Cerebellar nuclear complex (tissue), 1 donor: Measurements from ENCODE around the gene UBXN7.
"Not testable (repeated sequence)": the region's sequence is repeated elsewhere in the genome, so short reads cannot be mapped to it uniquely, and the experiment has no call there.

ENCODE experiments used
- DNase-seq, 2 experiments: peaks; one replicate each; lab custom pipeline; 2025; lab: John Stamatoyannopoulos, UW

The UBXN7 gene

DNA sequence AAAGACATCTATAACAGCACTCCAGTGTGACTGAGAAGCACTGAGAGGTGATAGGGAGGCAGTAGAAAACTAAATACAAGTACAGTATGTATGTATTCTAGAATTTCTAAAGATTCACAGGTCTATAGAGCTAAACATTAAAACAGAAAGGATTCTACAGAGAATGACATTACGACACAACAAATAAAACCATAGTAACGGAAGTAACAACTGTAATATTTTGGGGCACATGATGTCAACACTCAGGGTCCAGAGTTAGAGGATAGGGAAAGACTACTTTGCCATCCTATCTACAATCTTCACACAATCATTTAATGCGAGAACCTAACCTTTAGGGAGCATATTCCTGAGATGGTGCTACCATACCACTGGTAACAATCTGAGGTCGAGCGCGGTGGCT, 13.6 kb downstream of the UBXN7 start:
- DNase-seq: no peak

DNA sequence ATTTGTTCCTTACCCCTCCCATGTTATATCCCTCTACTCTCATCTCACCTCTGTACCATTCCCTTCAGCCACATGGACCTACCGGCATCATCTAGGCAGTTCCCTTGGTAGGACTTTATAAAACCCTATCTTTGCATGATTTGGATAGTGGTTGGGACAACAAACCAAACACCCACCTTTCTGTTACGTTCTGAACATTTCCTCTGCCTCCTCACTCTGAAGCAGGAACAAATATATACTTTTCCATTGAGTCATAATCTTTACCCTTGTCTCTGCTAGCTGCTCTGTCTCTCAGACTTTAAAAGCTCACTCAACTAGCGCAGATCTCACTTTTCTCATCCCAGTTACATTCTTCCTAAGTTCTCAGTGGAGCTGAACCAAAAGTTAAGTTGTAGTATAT, 17.8 kb downstream of the UBXN7 start:
- no peak for DNase-seq

DNA sequence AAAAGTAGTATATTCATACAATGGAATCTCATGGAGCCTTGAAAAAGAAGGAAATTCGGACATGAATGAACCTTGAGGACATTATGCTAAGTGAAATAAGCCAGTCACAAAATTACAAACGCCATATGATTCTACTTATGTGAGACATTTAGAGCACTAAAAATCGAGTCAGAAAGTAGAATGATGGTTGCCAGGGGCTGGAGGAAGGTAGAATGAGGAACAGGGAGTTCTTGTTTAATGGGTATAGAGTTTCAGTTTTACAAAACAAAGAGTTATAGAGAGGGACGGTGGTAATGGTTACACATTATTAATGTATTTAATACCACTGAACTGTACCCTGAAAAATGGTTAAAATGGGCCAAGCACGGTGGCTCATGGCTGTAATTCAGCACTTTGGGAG, 19.5 kb downstream of the UBXN7 start:
- DNase-seq: no peak

DNA sequence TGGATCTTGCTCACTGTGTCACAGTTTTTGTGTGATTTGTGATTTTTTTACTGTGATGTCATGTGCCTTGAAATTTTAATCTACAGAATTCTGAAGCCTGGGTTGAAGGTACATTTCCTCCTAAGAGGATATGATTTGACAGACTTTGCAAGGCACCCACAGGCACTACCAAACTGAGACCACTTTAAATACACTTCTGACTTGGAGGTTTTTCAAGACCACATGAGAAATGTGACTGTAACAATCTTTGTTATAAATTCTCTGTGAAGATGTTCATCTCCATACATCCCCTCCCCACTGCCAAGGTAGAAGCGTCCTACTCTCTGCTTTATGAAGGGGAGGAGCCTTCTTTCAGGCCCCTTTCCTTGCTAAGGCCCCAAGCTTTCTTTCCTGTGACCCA, 22.8 kb downstream of the UBXN7 start:
- DNase-seq: no peak

DNA sequence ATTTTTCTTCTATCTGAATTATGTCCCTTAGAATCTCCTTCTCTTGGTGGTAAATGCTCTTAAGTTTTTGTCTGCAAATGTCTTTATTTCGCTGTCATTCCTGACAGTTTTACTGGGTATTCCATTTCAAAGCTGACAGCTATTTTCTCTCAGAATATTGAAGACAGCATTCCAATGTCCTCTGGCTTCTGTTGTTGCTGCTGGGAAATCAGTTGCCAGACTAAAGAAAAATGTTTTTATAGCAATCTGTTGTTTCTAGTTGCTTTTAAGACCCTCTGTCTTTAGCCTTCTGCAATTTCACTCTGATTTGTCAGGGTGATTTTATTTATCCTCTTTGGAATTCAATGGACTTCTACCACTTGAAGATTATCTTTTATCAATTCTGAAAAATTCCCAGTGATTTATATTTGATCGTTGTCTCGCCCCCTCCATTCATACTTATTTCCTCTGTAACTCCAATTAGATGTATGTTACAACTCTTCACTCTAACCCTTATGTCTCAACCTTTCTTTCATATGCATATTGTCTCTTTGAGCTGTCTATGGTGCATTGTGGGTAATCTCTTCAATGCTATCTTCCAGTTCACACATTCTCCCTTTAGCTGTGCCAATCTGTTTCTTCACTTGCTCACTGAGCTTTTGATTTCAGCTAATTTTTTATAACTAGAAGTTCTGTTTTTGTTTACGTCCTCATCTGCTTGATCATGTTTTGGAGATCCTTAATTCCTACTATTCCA, 23.5 kb downstream of the UBXN7 start:
- no peak for DNase-seq

DNA sequence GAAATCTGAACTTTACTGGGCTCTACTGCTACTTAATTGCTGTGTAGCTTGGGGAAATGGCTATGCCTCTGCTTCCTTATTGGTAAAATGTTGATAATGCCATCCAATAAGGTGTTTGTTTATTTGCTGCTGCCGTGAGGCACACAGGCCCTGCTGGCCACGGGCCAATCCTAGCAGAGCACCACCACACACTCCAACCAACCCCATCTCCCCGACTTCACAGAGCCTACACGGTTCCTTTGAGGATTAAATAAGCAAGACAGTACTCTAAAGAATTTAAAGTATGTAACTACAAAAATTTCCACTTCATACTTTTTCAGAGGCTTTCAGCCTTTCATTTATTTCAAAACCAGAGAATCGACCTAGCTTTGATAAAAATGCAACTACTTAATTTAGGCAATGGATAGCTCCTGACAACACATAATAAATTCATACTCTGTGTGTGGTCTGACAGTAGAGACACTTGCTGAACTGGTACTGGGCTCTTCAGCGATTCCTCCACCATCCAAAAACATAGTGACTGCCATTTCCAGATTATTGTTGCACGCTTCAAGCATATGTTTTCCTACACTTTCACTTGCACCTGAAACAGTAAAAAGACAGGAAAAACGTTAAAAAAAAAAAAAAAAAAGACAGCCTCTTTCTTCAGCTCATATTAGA, 25.3 kb downstream of the UBXN7 start:
- no peak for DNase-seq

DNA sequence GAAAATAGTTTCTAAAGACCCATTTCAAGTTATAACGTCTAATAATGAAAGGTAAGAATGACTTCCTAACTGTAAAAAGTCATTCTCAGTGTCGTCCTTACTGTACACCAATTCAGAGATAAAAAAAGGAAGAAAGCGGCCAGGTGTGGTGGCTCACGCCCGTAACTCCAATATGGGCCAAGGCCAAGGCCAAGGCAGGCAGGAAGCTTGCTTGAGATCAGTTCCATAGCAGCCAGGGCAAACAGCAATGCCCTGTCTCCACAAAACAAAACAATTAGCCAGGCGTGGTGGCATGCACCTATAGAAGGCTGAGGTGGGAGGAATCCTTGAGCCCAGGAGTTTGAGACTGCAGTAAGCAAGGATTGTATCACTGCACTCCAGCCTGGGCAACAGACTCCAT, 31.9 kb downstream of the UBXN7 start:
- DNase-seq: no peak

DNA sequence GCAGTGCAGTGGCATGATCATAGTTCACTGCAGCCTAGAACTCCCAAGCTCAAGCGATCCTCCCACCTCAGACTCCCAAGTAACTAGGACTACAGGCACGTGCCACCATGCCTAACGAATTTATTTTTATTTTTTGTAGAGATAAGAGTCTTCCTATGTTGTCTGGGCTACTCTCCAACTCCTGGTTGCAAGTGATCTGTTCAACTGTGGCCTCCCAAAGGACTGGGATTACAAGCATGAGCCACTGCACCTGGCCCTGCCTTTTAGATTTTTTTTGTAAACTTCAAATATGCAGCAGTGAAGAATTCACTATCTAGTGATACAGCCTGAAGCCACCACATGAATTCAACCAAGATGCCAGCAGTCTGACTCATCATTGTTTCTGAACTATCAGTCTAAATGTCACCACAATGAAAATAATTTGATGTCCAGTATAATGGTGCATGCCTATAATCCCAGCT, 32.7 kb downstream of the UBXN7 start:
- DNase-seq: no peak

DNA sequence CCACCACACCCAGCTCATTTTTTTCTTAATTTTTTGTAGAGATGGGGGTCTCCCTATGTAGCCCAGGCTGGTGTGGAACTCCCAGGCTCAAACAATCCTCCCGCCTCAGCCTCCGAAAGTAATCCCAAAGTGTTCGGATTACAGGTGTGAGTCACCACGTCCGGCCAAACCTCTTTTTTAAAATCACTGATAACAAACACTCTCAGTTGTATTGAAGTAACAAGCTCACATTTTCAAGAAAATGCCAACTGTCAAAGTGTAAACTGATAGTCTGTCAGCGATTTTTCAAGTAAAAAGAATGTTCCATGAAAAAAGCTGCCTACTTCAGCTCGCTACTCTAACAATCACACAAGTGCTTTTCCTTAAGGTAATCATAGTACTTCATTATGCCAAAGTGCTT, 33.4 kb downstream of the UBXN7 start:
- no peak for DNase-seq

DNA sequence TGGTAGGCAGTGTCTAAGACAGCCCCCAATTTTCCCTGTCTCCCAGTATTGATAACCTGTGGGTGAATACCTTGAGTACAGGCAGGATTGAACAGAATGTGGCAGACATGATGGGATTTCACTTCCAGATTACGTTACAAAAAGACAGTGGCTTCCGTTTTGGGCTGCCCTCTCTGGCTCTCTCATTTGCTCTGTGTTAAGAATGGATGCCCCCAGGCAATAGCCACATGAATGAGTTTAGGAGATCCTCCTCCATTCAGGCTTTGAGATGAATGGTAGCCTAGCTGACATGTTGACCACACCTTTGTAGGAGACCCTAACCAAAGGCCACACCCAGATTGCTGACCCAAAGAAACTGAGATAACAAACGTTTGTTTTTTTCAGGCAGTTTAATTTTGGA, 34.3 kb downstream of the UBXN7 start:
- DNase-seq: no peak

DNA sequence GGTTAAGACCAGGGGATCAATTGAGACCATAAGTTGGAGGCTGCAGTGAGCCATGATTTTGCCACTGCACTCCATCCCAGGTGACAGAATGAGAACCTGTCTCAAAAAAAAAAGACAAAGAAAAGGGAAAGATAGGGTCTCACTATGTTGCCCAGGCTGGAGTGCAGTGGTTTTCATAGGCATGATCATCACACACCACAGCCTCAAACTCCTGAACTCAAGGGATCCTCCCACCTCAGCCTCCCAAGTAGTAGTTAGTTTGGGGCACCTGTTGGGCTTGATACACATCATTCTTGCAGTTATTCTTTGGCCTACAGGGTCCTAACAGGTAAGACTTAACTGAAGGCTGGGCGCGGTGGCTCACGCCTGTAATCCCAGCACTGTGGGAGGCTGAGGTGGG, 42.1 kb downstream of the UBXN7 start:
- no peak for DNase-seq

DNA sequence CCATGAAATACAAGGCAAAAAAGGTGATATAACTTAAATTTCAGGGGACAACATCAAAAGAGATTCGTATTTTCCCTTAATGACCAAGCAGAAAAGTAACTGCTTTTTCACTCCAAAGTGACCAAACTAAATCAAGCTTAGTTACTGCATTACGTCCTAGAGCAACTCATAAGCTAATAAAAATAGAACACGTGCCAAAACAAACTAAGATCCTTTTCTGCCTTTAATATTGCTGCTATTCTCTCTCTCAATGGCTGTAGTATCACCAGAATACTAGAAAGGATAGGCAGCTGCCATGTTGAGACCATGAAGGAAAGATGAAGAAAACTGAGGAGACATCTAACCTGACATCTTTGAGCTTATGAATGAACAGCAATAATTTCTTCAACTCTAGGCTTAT, 43.3 kb downstream of the UBXN7 start:
- DNase-seq: no peak

DNA sequence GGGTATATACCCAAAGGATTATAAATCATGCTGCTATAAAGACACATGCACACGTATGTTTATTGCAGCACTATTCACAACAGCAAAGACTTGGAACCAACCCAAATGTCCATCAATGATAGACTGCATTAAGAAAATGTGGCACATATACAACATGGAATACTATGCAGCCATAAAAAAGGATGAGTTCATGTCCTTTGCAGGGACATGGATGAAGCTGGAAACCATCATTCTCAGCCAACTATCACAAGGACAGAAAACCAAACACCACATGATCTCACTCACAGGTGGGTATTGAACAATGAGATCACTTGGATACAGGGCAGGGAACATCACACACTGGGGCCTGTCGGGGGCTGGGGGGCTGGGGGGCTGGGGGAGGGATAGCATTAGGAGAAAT, 44.3 kb downstream of the UBXN7 start:
- DNase-seq: not testable (repeated sequence)

DNA sequence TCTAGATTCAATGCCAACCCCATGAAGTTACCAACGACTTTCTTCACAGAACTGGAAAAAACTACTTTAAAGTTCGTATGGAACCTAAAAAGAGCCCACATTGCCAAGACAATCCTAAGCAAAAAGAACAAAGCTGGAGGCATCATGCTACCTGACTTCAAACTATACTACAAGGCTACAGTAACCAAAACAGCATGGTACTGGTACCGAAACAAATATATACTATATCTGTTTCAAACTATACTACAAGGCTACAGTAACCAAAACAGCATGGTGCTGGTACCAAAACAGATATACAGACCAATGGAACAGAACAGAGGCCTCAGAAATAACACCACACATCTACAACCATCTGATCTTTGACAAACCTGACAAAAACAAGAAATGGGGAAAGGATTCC, 45.4 kb downstream of the UBXN7 start:
- not testable (repeated sequence) for DNase-seq

DNA sequence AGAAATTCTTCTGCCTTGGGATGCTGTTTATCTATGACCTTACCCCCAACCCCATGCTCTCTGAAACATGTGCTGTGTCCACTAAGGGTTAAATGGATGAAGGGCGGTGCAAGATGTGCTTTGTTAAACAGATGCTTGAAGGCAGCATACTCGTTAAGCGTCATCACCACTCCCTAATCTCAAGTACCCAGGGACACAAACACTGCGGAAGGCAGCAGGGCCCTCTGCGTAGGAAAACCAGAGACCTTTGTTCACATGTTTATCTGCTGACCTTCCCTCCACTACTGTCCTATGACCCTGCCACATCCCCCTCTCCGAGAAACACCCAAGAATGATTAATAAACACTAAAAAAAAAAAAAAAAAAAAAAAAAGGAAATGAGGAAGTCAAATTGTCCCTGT, 46.2 kb downstream of the UBXN7 start:
- not testable (repeated sequence) for DNase-seq

DNA sequence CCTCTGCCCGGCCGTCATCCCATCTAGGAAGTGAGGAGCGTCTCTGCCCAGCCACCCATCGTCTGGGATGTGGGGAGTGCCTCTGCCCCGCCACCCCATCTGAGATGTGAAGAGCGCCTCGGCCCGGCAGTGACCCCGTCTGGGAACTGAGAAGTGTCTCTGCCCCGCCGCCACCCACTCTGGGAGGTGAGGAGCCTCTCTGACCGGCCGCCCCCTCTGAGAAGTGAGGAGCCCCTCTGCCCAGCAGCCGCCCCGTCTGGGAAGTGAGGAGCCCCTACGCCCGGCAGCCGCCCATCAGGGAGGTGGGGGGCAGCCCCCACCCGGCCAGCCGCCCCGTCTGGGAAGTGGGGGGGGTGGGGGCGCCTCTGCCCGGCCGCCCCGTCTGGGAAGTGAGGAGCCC, 46.8 kb downstream of the UBXN7 start:
- not testable (repeated sequence) for DNase-seq

DNA sequence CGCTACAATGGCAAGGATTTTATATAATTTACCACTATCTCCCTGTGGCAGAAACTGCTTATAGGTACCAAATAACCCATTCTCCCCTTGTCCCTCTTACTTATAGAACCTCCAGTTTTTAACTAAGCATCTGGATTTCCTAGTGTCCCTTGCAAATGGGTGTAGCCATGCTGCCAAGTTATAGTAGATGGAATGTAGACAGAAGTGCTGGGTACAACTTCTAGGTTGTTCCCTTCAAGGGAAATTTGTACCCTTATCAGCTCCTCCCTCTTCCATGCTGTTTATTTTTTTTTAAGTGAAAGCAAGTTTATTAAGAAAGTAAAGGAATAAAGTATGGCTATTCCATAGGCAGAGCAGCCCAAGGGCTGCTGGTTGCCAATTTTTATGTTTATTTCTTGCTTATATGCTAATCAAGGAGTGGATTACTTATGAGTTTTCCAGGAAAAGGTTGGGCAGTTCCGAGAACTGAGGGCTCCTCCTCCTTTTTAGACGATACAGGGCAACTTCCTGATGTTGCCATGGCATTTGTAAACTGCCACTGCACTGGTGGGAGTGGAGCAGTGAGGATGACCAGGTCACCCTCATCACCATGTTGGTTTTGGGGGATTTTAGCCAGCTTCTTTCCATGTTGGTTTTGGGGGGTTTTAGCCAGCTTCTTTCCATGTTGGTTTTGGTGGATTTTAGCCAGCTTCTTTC, 53.9 kb downstream of the UBXN7 start:
- DNase-seq: no peak

DNA sequence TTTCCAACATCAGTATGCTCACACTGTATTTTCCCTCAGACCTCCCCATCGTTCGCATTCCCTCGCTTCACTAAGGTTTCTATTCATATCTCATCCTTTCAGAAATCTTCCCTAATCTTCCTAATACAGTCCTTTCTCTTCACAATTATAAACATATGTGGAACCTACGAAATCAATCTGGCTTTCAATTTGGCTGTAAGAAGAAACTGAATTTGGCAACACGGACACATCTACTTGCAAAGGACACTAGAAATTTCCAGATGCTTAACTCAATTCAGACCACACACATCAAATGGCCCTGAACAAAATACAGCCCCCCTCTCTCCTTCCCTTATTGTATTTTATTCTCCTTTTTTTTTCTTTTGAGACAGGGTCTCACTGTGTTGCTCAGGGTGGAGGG, 54.9 kb downstream of the UBXN7 start:
- DNase-seq: no peak

DNA sequence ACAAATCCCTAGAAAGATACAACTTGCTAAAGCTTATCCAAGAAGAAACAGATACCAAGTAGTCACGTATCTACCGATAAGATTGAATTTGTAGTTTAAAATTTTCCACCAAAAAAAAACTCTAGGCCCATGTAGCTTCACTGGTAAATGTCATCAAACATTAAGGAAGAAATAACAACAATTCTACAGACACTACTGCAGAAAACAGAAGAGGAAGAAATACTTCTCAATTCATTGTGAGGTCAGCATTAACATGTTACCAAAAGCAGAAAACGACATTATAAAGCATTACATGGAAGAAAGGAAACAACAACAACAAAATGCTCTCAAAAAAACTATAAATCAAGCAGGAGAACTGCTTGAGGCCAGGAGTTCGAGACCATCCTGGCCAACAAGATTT, 66.5 kb downstream of the UBXN7 start:
- no peak for DNase-seq

DNA sequence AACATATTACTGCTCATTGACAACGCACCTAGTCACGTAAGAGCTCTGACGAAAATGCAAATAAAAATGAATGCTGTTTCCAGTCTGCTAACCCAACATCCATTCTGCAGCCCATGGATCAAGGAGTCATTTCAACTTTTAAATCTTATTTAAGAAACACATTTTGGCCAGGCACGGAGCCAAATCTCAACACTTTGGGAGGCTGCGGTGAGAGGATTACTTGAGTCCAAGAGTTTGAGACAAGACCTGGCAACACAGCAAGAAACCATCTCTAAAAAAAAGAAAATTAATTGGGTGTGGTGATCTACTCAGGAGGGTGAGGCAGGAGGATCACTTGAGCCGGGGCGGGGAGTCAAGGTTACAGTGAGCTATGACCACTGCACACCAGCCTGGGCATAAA, 71.6 kb downstream of the UBXN7 start:
- no peak for DNase-seq

DNA sequence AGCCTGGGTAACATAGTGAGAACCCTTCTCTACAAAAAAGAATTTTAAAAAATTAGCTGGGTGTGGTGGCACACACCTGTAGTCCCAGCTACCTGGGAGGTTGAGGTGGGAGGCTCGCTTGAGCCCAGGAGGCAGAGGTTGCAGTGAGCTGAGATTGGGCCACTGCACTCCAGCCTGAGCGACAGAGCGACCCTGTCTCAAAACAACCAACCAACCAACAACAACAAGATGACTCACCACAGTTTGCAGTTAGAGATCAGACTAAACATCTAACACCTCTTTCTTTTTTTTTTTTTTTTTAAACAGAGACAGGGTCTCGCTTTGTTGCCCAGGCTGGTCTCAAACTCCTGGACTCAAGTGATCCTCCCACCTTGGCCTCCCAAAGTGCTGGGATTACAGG, 73.7 kb downstream of the UBXN7 start:
- DNase-seq: not testable (repeated sequence)

DNA sequence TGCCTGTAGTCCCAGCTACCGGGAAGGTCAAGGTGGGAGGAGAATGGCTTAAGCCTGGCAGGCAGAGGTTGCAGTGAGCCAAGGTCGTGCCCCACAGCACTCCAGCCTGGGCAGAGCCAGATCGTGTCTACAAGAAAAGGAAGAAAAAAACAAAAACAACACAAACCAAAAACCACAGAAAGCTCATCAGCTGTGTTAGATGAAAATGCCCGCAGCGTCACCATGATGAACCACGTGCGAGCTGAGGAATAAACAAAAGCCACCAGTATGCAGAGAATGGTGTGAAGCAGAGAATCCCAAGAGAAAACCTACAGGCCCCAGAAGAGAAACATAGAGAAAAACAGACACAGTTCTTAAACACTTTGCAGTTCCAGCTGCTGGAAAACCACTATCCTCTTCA, 74.3 kb downstream of the UBXN7 start:
- DNase-seq: no peak

DNA sequence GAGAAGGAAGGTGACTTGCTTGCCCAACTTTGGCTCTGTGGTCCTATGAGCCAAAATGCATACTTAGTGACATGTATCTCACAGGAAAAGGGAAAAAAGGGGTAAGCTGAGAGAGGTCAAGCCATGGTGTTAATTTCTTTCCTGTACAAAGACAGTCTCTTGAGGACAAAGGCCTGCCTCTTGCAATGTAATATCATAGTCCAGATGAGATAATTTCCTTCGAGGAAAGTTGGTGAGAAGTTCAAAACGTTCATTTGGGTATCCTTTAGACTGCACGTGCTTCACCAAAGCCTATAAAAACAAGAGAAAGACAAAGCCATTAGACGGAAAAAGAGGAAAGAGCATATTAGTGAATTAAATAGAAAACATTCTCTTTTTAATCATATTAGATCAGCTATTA, 75.7 kb downstream of the UBXN7 start:
- DNase-seq: no peak
